ENCODE data around the gene MLLT6. TPM values are rescaled to one million over a fixed set of nuclear protein-coding genes. Genes with fewer than 3 reads are reported as not detected.

The MLLT6 gene
- total and polyA plus RNA-seq, 2 of the 13 experiments (the other 11 are each of a cell fraction or from before 2014, with no cell fraction given) = 50.7 to 69.5 TPM

DNA sequence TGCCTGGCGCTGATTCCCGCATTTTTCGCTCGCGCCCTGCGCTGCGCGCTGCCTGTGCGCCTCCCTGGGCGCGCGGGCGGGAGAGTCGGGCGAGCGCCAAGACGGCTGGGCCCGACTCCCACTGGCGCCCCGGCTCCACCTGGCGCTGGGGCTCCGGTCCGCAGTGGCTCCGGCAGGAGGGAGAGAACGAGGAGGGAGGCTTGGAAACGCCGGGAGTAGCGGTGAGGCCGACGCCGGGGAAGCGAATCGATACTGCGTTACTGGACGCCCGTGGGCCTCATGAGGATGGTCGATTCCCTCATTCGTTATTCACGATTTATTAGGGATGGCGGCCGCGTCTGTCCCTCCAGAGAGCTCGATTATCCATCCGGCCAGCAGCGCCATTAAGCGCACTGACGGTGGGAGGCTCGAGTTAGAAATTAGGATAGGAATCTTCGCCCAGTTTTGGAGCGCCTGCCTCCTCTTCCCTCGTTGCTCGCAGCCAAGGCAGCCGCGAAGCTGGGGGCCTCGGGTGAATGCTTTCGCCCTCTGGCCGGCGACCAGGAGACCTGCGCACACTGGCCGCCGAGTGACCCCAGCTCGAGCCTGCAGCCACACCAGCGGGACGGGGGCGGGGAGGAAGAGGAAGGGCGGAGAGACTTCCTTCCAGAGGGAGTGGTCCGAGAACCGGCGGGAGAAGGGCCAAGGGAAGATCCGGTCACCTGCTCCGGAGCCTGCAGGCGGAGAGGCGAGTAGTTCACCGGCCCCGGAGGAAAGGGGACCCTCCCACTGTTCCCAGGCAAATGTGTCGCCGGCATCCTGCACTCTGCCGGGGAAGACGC, 44.4 kb downstream of the MLLT6 start (continued):
- peak; percentile 91 for TF ChIP-seq ZMAT3 (CRISPR knock-in tag; conservative IDR thresholded peaks at IDR 0.05)
- peak; percentile 80 for TF ChIP-seq YEATS2 (CRISPR knock-in tag; IDR thresholded peaks at IDR 0.05; ENCODE audit: borderline replicate concordance)
- TF ChIP-seq PCBP2 (optimal IDR thresholded peaks at IDR 0.05; ENCODE audit: low read depth, low read length, poor library complexity, severe bottlenecking) = no peak
- peak; percentile 9; the same call in 1 of the 2 replicates for TF ChIP-seq ZNF3 (CRISPR knock-in tag; IDR thresholded peaks at IDR 0.05)
- TF ChIP-seq GTF3A (CRISPR knock-in tag; conservative IDR thresholded peaks at IDR 0.05) = no peak
- peak; percentile 89; the same call in 1 of the 2 replicates for TF ChIP-seq ZBTB7B (CRISPR knock-in tag; IDR thresholded peaks at IDR 0.05)
- TF ChIP-seq, protein P1, sequence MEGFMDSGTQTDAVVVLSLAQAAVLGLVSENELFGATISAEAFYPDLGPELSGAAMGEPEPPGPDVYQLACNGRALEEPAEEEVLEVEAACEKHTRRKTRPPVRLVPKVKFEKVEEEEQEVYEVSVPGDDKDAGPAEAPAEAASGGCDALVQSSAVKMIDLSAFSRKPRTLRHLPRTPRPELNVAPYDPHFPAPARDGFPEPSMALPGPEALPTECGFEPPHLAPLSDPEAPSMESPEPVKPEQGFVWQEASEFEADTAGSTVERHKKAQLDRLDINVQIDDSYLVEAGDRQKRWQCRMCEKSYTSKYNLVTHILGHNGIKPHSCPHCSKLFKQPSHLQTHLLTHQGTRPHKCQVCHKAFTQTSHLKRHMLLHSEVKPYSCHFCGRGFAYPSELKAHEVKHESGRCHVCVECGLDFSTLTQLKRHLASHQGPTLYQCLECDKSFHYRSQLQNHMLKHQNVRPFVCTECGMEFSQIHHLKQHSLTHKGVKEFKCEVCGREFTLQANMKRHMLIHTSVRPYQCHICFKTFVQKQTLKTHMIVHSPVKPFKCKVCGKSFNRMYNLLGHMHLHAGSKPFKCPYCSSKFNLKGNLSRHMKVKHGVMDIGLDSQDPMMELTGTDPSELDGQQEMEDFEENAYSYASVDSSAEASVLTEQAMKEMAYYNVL (CRISPR knock-in tag; IDR thresholded peaks at IDR 0.05; ENCODE audit: borderline replicate concordance) = peak; percentile 60
- TF ChIP-seq MED8 (CRISPR knock-in tag; IDR thresholded peaks at IDR 0.05; ENCODE audit: insufficient replicate concordance) = peak; percentile 89
- peak; percentile 2; the same call in 1 of the 2 replicates for TF ChIP-seq ZNF543 (CRISPR knock-in tag; IDR thresholded peaks at IDR 0.05)
- 0 out of 2 replicates have a peak, but pooled peaks have one; percentile 38 for TF ChIP-seq ZNF780A (CRISPR knock-in tag; IDR thresholded peaks at IDR 0.05)
- TF ChIP-seq SMAD9 (CRISPR knock-in tag; IDR thresholded peaks at IDR 0.05) = no peak
- no peak for TF ChIP-seq SUZ12 (IDR thresholded peaks at IDR 0.05; ENCODE audit: low read depth, low read length)
- TF ChIP-seq NFE2L2 (IDR thresholded peaks at IDR 0.05; ENCODE audit: low read length) = no peak
- TF ChIP-seq SAP130 (CRISPR knock-in tag; IDR thresholded peaks at IDR 0.05; ENCODE audit: low read depth) = peak; percentile 98
- TF ChIP-seq KDM1A (CRISPR knock-in tag; IDR thresholded peaks at IDR 0.05) = peak; percentile 26; the same call in 1 of the 2 replicates
- no peak for TF ChIP-seq TBL1XR1 (IDR thresholded peaks at IDR 0.05; ENCODE audit: borderline replicate concordance, low read length, partially characterized antibody)
- no peak; the same call in none of the 2 replicates for TF ChIP-seq PHF20 (CRISPR knock-in tag; IDR thresholded peaks at IDR 0.05)
- 0 out of 2 replicates have a peak, but pooled peaks have one; percentile 21 for TF ChIP-seq CREM (IDR thresholded peaks at IDR 0.05)
- TF ChIP-seq CREM (CRISPR knock-in tag; IDR thresholded peaks at IDR 0.05) = no peak
- TF ChIP-seq, protein P2, sequence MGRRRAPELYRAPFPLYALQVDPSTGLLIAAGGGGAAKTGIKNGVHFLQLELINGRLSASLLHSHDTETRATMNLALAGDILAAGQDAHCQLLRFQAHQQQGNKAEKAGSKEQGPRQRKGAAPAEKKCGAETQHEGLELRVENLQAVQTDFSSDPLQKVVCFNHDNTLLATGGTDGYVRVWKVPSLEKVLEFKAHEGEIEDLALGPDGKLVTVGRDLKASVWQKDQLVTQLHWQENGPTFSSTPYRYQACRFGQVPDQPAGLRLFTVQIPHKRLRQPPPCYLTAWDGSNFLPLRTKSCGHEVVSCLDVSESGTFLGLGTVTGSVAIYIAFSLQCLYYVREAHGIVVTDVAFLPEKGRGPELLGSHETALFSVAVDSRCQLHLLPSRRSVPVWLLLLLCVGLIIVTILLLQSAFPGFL (CRISPR knock-in tag; IDR thresholded peaks at IDR 0.05) = no peak
- TF ChIP-seq RAD51 (IDR thresholded peaks at IDR 0.05; ENCODE audit: borderline replicate concordance) = no peak
- peak; percentile 51 for TF ChIP-seq FOXA3 (CRISPR knock-in tag; IDR thresholded peaks at IDR 0.05)
- TF ChIP-seq ZFY (CRISPR knock-in tag; IDR thresholded peaks at IDR 0.05) = peak; percentile 54
- TF ChIP-seq NR2C2 (CRISPR knock-in tag; IDR thresholded peaks at IDR 0.05; ENCODE audit: borderline replicate concordance) = peak; percentile 69
- peak; percentile 80; the same call in 1 of the 2 replicates for TF ChIP-seq CBX5 (CRISPR knock-in tag; IDR thresholded peaks at IDR 0.05; ENCODE audit: borderline replicate concordance)
- TF ChIP-seq ZNF354B (CRISPR knock-in tag; IDR thresholded peaks at IDR 0.05) = 0 out of 2 replicates have a peak, but pooled peaks have one; percentile 11
- no peak for TF ChIP-seq POGZ (CRISPR knock-in tag; IDR thresholded peaks at IDR 0.05)
- TF ChIP-seq, protein P3, sequence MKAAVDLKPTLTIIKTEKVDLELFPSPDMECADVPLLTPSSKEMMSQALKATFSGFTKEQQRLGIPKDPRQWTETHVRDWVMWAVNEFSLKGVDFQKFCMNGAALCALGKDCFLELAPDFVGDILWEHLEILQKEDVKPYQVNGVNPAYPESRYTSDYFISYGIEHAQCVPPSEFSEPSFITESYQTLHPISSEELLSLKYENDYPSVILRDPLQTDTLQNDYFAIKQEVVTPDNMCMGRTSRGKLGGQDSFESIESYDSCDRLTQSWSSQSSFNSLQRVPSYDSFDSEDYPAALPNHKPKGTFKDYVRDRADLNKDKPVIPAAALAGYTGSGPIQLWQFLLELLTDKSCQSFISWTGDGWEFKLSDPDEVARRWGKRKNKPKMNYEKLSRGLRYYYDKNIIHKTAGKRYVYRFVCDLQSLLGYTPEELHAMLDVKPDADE (CRISPR knock-in tag; IDR thresholded peaks at IDR 0.05) = 0 out of 2 replicates have a peak, but pooled peaks have one; percentile 28
- no peak for TF ChIP-seq PAWR (CRISPR knock-in tag; IDR thresholded peaks at IDR 0.05; ENCODE audit: borderline replicate concordance)

Data from HepG2 (cell line).